Panc1 (cell line): ENCODE results near the gene TLCD3B. TPM values are rescaled to one million over a fixed set of nuclear protein-coding genes. Genes with fewer than 3 reads are reported as not detected.
A peak's percentile ranks its signal among the peaks of the same experiment; 100 is the strongest.

Experiments used
- ATAC-seq: fragments of 200-7000 bp; cut with Tn5 transposase; 2 replicates; pipeline ENCODE4 v1.9.1; 2020; ENCODE audit warnings: mild to moderate bottlenecking, moderate library complexity
- BruUV-seq: library from RNA; stranded (reverse); fragments of 400-500 nt; replicated peaks from 2 replicates; lab custom pipeline; 2021; lab: Mats Ljungman, UMichigan
- CTCF ChIA-PET: fragments of 300-600 bp; sonication (Branson Sonifier 250); formaldehyde crosslinking; loops from one replicate; lab custom pipeline; 2022; ENCODE audit warnings: antibody characterized with exemption; lab: Charles Lee
- POLR2A ChIA-PET: fragments of 300-600 bp; sonication (Branson Sonifier 250); formaldehyde crosslinking; loops from one replicate; lab custom pipeline; 2022; ENCODE audit warnings: antibody characterized with exemption; lab: Charles Lee
- DNase-seq: peaks from one replicate; pipeline ENCODE4 v3.0.0-alpha.2; 2010; ENCODE audit warnings: low read depth, low spot score
- H3K27ac ChIP-seq: 2 replicates; pipeline ENCODE4 v1.5.1; 2011; ENCODE audit warnings: mild to moderate bottlenecking, low read length, inconsistent platforms
- H3K27me3 ChIP-seq: fragments of 200-500 bp; sonication (Bioruptor generic); 2 replicates; pipeline ENCODE4 v1.6.0; 2014; ENCODE audit warnings: low read length, inconsistent platforms; ENCODE audit not compliant: control insufficient read depth, insufficient read depth
- H3K36me3 ChIP-seq: fragments of 200-500 bp; sonication (Bioruptor generic); 2 replicates; pipeline ENCODE4 v1.5.1; 2014; ENCODE audit warnings: inconsistent platforms, mild to moderate bottlenecking, low read length, moderate library complexity; ENCODE audit not compliant: control insufficient read depth, insufficient read depth
- H3K4me1 ChIP-seq: 2 replicates; pipeline ENCODE4 v1.5.1; 2011; ENCODE audit warnings: inconsistent platforms, mild to moderate bottlenecking, low read length, moderate library complexity; ENCODE audit not compliant: control insufficient read depth, insufficient read depth
- H3K4me3 ChIP-seq, 2 experiments: 2 replicates each; pipeline ENCODE4 v1.5.1; 2011 to 2012; ENCODE audit warnings: low read depth in 2 of 2, low read length in 2 of 2, mild to moderate bottlenecking in 2 of 2, inconsistent platforms in 1 of 2, moderate library complexity in 1 of 2
- H3K9me3 ChIP-seq: fragments of 200-500 bp; sonication (Bioruptor generic); 2 replicates; pipeline ENCODE4 v1.5.1; 2014; ENCODE audit warnings: low read depth, mild to moderate bottlenecking, inconsistent platforms, low read length, moderate library complexity; ENCODE audit not compliant: control insufficient read depth, insufficient read depth
- POLR2AphosphoS5 ChIP-seq: IDR thresholded peaks from 2 replicates; pipeline ENCODE4 v1.6.1; 2012; ENCODE audit warnings: mild to moderate bottlenecking, low read depth, low read length, moderate library complexity
- SIN3A ChIP-seq: IDR thresholded peaks from 2 replicates; pipeline ENCODE4 v1.6.1; 2012; ENCODE audit warnings: low read depth, mild to moderate bottlenecking, low read length, moderate library complexity, borderline replicate concordance; ENCODE audit not compliant: insufficient read depth
- TCF7L2 ChIP-seq: IDR thresholded peaks from 2 replicates; pipeline ENCODE4 v1.6.1; 2011; ENCODE audit warnings: mild to moderate bottlenecking, low read depth, low read length, inconsistent platforms
- in situ Hi-C: cut with HindIII; loops from 2 replicates; pipeline ENCODE4 v1.10.0; 2016; ENCODE audit warnings: low sequenced_read_pairs, low pct_unique_long_range_greater_than_20kb
- intact Hi-C: fragments of 100-400 bp; cut with micrococcal nuclease; formaldehyde crosslinking; loops from one replicate; pipeline ENCODE4 v1.10.0; 2022; ENCODE audit not compliant: unreplicated experiment
- total RNA-seq: library from RNA; stranded (reverse); gene quantifications from one replicate; pipeline ENCODE4 v1.2.1, GENCODE V29; 2021; ENCODE audit not compliant: unreplicated experiment
- TF ChIP-seq, protein P1 (sequence below), 2 experiments: IDR thresholded peaks; 2 replicates each; pipeline ENCODE4 v1.6.1; 2011 to 2012; ENCODE audit warnings: low read depth in 2 of 2, control low read depth in 1 of 2, low read length in 1 of 2, mild to moderate bottlenecking in 1 of 2, moderate library complexity in 1 of 2; ENCODE audit not compliant: insufficient read depth in 1 of 2
- TF ChIP-seq, protein P2 (sequence below): fragments of 450-650 bp; IDR thresholded peaks from 2 replicates; pipeline ENCODE4 v1.5.1; 2017; ENCODE audit warnings: mild to moderate bottlenecking

Gene TLCD3B
- total RNA-seq, 1 experiment from 2014 or later, result 3.5 TPM

DNA sequence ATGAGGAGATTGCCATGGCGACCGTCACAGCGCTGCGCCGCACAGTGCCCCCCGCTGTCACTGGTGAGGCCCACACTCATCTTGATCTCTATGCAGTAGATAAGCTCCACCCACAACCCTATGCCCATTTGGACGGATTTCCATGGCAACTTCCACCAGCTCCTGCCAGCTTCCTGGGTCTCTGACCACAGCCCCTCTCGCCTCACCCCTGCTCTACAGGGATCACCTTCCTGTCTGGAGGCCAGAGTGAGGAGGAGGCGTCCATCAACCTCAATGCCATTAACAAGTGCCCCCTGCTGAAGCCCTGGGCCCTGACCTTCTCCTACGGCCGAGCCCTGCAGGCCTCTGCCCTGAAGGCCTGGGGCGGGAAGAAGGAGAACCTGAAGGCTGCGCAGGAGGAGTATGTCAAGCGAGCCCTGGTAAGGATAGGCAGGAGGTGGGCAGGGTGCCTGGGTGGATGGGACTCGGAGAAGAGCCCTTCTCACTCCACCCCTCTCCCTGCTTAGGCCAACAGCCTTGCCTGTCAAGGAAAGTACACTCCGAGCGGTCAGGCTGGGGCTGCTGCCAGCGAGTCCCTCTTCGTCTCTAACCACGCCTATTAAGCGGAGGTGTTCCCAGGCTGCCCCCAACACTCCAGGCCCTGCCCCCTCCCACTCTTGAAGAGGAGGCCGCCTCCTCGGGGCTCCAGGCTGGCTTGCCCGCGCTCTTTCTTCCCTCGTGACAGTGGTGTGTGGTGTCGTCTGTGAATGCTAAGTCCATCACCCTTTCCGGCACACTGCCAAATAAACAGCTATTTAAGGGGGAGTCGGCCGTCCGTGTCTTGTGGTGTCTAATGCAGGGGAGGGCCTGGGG lies 38.8 kb upstream of the TLCD3B start:
- in situ Hi-C loops (no loop called here), intact Hi-C loops (no loop called here)
- DNase-seq (no peak), ATAC-seq (no peak)
- TSS peak; percentile 71 for BruUV-seq
- no peaks in the 10 kb centered on the region for H3K27me3 ChIP-seq
- H3K36me3 ChIP-seq, result peaks cover 35% of the 10 kb centered on the region
- H3K27ac ChIP-seq, result peak overlapping the region; percentile 68; the same call in 1 of the 2 replicates
- ChIA-PET POLR2A (interaction anchor here (0.7 kb wide), 1 partner anchor 87 kb away, joined by 3 read pairs; no protein-coding TSS in a partner anchor), CTCF (no interaction called here)
- TF ChIP-seq POLR2AphosphoS5 (no peak), SIN3A (0 out of 2 replicates have a peak, but pooled peaks have one; percentile 12), TCF7L2 (no peak)
- TF ChIP-seq, protein P1, sequence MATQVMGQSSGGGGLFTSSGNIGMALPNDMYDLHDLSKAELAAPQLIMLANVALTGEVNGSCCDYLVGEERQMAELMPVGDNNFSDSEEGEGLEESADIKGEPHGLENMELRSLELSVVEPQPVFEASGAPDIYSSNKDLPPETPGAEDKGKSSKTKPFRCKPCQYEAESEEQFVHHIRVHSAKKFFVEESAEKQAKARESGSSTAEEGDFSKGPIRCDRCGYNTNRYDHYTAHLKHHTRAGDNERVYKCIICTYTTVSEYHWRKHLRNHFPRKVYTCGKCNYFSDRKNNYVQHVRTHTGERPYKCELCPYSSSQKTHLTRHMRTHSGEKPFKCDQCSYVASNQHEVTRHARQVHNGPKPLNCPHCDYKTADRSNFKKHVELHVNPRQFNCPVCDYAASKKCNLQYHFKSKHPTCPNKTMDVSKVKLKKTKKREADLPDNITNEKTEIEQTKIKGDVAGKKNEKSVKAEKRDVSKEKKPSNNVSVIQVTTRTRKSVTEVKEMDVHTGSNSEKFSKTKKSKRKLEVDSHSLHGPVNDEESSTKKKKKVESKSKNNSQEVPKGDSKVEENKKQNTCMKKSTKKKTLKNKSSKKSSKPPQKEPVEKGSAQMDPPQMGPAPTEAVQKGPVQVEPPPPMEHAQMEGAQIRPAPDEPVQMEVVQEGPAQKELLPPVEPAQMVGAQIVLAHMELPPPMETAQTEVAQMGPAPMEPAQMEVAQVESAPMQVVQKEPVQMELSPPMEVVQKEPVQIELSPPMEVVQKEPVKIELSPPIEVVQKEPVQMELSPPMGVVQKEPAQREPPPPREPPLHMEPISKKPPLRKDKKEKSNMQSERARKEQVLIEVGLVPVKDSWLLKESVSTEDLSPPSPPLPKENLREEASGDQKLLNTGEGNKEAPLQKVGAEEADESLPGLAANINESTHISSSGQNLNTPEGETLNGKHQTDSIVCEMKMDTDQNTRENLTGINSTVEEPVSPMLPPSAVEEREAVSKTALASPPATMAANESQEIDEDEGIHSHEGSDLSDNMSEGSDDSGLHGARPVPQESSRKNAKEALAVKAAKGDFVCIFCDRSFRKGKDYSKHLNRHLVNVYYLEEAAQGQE (IDR thresholded peaks at IDR 0.05; ENCODE audit: insufficient read depth in 1 of 2, low read depth in 2 of 2, low read length in 1 of 2), result no peak
- TF ChIP-seq, protein P2, sequence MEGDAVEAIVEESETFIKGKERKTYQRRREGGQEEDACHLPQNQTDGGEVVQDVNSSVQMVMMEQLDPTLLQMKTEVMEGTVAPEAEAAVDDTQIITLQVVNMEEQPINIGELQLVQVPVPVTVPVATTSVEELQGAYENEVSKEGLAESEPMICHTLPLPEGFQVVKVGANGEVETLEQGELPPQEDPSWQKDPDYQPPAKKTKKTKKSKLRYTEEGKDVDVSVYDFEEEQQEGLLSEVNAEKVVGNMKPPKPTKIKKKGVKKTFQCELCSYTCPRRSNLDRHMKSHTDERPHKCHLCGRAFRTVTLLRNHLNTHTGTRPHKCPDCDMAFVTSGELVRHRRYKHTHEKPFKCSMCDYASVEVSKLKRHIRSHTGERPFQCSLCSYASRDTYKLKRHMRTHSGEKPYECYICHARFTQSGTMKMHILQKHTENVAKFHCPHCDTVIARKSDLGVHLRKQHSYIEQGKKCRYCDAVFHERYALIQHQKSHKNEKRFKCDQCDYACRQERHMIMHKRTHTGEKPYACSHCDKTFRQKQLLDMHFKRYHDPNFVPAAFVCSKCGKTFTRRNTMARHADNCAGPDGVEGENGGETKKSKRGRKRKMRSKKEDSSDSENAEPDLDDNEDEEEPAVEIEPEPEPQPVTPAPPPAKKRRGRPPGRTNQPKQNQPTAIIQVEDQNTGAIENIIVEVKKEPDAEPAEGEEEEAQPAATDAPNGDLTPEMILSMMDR, result no peak
- peaks cover 30% of the 10 kb centered on the region for H3K4me1 ChIP-seq
- peak overlapping the region; percentile 4 to 31 for H3K4me3 ChIP-seq
- H3K9me3 ChIP-seq, result no peaks in the 10 kb centered on the region

DNA sequence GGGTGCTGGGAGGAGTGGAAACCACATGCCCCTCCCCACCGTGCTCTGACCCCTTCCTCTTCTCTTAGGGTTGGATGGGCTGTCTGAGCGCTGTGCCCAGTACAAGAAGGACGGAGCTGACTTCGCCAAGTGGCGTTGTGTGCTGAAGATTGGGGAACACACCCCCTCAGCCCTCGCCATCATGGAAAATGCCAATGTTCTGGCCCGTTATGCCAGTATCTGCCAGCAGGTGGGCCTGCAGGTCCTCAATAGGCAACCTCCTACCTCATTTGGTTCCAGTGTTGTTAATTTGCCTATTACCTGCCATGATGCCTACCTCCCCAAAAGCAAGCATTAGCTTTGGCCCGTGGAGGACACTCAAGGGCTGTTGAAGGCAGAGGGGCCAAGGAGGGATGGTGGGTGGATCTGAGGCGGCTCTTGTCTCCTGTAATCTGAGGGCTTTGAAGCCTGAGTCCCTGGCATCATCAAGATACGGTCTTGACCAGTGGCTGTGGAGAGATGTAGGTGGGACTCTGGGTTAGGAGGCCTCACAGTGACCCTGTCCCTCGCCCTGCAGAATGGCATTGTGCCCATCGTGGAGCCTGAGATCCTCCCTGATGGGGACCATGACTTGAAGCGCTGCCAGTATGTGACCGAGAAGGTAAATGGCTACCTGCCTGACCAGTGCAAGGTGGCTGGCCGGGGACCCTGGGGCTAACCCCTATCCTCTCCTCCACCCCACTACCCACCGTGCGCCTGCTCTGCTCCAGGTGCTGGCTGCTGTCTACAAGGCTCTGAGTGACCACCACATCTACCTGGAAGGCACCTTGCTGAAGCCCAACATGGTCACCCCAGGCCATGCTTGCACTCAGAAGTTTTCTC lies 37.9 kb upstream of the TLCD3B start:
- Histone ChIP-seq H3K4me3 (peak overlapping the region; percentile 1 to 92; a peak in 3 of 4 replicates), H3K27ac (peak overlapping the region; percentile 77), H3K9me3 (no peaks in the 10 kb centered on the region), H3K4me1 (peaks cover 33% of the 10 kb centered on the region), H3K36me3 (peaks cover 35% of the 10 kb centered on the region), H3K27me3 (no peaks in the 10 kb centered on the region)
- no TSS peak for BruUV-seq
- no peak; the same call in 1 of the 2 replicates for TF ChIP-seq POLR2AphosphoS5
- TF ChIP-seq TCF7L2, result no peak
- TF ChIP-seq SIN3A, result 0 out of 2 replicates have a peak, but pooled peaks have one; percentile 15
- TF ChIP-seq, protein P1 (IDR thresholded peaks at IDR 0.05; ENCODE audit: insufficient read depth in 1 of 2, low read depth in 2 of 2, low read length in 1 of 2), result no peak
- TF ChIP-seq, protein P2, result peak; percentile 72
- intact Hi-C loops (no loop called here), in situ Hi-C loops (no loop called here)
- ATAC-seq (no peak), DNase-seq (no peak)
- CTCF ChIA-PET, result no interaction called here
- POLR2A ChIA-PET, result no interaction called here
